Measurements from ENCODE around the gene SERGEF. TPM values are rescaled to one million over a fixed set of nuclear protein-coding genes. Genes with fewer than 3 reads are reported as not detected.
A peak's percentile ranks its signal among the peaks of the same experiment; 100 is the strongest.

The SERGEF gene
- polyA plus RNA-seq, 3 donors: 14.3 to 33.7 (median 33.3) TPM

- Mint-ChIP-seq H3K4me1 (peaks cover 6% of the 10 kb centered on the region), H3K4me3 (no peak overlapping the region), H3K9me3 (no peaks in the 10 kb centered on the region), H3K36me3 (peaks cover 0 to 1% of the 10 kb centered on the region in 2 donors), H3K27ac (no peak overlapping the region), H3K27me3 (ENCODE audit: low read depth in 3 of 3) (peaks cover 0 to 2% (median 0%) of the 10 kb centered on the region in 3 donors)
- H4K20me1 ChIP-seq (ENCODE audit: insufficient read depth, low read length): no peaks in the 10 kb centered on the region
- no peaks in the 10 kb centered on the region for H3K4me1 ChIP-seq (ENCODE audit: control insufficient read depth in 1 of 2, insufficient read depth in 2 of 2, low read length in 2 of 2)
- WGBS (ENCODE audit: insufficient coverage): 83% methylated on average over 1 of the region's 5 CpGs
- no peak for DNase-seq
- no peak overlapping the region for H3K27ac ChIP-seq (ENCODE audit: low read depth in 1 of 2, low read length in 2 of 2)
- no peaks in the 10 kb centered on the region for H3K36me3 ChIP-seq (replicated peaks in 1 of 2; ENCODE audit: control insufficient read depth in 1 of 2, insufficient read depth in 2 of 2, low read length in 2 of 2)
- no peak overlapping the region for H3K4me2 ChIP-seq (replicated peaks; ENCODE audit: extremely low read depth, low read length, poor library complexity, severe bottlenecking)
- H2AFZ ChIP-seq (ENCODE audit: insufficient read depth, low read depth, low read length, poor library complexity, severe bottlenecking): no peak overlapping the region
- H3K9me3 ChIP-seq (replicated peaks in 1 of 2; ENCODE audit: control insufficient read depth in 1 of 2, insufficient read depth in 1 of 2, low read length in 2 of 2): no peaks in the 10 kb centered on the region
- no peaks in the 10 kb centered on the region for H3K27me3 ChIP-seq (ENCODE audit: control insufficient read depth in 2 of 2, insufficient read depth in 2 of 2, low read length in 2 of 2)
- no peak overlapping the region for H3K4me3 ChIP-seq (replicated peaks in 1 of 3; ENCODE audit: low read depth in 2 of 3, low read length in 3 of 3)
- TF ChIP-seq CTCF (IDR thresholded peaks at IDR 0.05): no peak
- intact Hi-C loops (cut with micrococcal nuclease): no loop called here
- no peak overlapping the region for H3K9ac ChIP-seq (ENCODE audit: insufficient read depth, low read length, poor library complexity, severe bottlenecking)
- no peaks in the 10 kb centered on the region for H3K79me2 ChIP-seq (ENCODE audit: insufficient read depth, low read length)
These were observed 190.5 kb downstream of the SERGEF start for GRCh38 chr11:17822401-17822781.

DNA sequence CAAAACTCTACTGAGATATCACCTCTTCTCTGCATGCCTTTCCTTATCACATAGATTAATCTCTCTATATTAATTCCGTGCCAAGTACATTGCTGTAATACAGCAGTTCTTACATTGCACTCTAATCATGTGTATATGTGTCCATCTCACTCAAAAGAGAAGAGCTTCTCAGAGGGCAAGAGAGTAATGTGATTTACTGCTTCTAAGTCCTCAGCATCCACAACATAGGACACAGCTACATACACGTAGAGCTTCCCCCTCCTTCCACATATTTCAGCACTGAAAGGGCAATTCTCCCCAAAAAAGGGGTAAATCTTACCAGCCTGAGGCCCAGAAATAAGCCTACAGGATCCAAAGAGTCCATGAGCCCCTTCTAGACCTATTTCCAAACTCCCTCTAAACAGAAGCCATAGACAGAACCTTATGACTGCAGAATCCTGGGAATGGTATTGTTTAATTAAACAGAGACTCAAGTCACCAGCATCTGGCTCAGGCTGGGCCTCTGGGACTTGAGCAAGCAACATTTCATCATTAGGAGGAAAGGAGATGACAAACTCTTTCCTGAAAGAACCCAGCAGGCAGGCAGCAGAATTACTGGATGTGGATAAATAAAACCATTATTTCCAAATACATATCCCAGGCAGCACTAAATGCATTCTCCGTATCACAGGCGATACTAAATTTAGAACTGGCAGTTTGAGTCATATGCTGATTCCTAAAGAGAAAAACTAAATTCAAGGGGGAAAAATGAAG lies 191.0 kb downstream of the SERGEF start:
- no peak for TF ChIP-seq CTCF (IDR thresholded peaks at IDR 0.05)
- no peak overlapping the region for H3K4me2 ChIP-seq (replicated peaks; ENCODE audit: extremely low read depth, low read length, poor library complexity, severe bottlenecking)
- H3K36me3 ChIP-seq (replicated peaks in 1 of 2; ENCODE audit: control insufficient read depth in 1 of 2, insufficient read depth in 2 of 2, low read length in 2 of 2): no peaks in the 10 kb centered on the region
- peaks cover 0 to 2% (median 0%) of the 10 kb centered on the region in 3 donors for H3K27me3 Mint-ChIP-seq (ENCODE audit: low read depth in 3 of 3)
- intact Hi-C loops (cut with micrococcal nuclease): no loop called here
- H3K4me3 Mint-ChIP-seq: no peak overlapping the region
- no peak overlapping the region for H2AFZ ChIP-seq (ENCODE audit: insufficient read depth, low read depth, low read length, poor library complexity, severe bottlenecking)
- DNase-seq: no peak
- H4K20me1 ChIP-seq (ENCODE audit: insufficient read depth, low read length): no peaks in the 10 kb centered on the region
- WGBS (ENCODE audit: insufficient coverage): 70% methylated on average over 1 of the region's 4 CpGs
- no peak overlapping the region for H3K27ac ChIP-seq (ENCODE audit: low read depth in 1 of 2, low read length in 2 of 2)
- H3K27me3 ChIP-seq (ENCODE audit: control insufficient read depth in 2 of 2, insufficient read depth in 2 of 2, low read length in 2 of 2): no peaks in the 10 kb centered on the region
- peak overlapping the region in 1 of 7 donors; percentile 53 for H3K27ac Mint-ChIP-seq
- peaks cover 0 to 1% of the 10 kb centered on the region in 2 donors for H3K36me3 Mint-ChIP-seq
- no peaks in the 10 kb centered on the region for H3K9me3 Mint-ChIP-seq
- no peak overlapping the region for H3K4me3 ChIP-seq (replicated peaks in 1 of 3; ENCODE audit: low read depth in 2 of 3, low read length in 3 of 3)
- H3K9me3 ChIP-seq (replicated peaks in 1 of 2; ENCODE audit: control insufficient read depth in 1 of 2, insufficient read depth in 1 of 2, low read length in 2 of 2): no peaks in the 10 kb centered on the region
- H3K4me1 Mint-ChIP-seq: peaks cover 6% of the 10 kb centered on the region
- H3K79me2 ChIP-seq (ENCODE audit: insufficient read depth, low read length): no peaks in the 10 kb centered on the region
- H3K4me1 ChIP-seq (ENCODE audit: control insufficient read depth in 1 of 2, insufficient read depth in 2 of 2, low read length in 2 of 2): no peaks in the 10 kb centered on the region
- no peak overlapping the region for H3K9ac ChIP-seq (ENCODE audit: insufficient read depth, low read length, poor library complexity, severe bottlenecking)

Data from CD14-positive monocyte (primary cell).